Small intestine (tissue), 4 donors: ENCODE results near the gene TOB1. TPM values are rescaled to one million over a fixed set of nuclear protein-coding genes. Genes with fewer than 3 reads are reported as not detected.

Experiments used
- polyA plus RNA-seq, 4 donors: library from polyadenylated mRNA; stranded (reverse) in 3 of 4; unstranded in 1 of 4; fragments of 200-250 nt in 3 of 4; fragments of 120-200 nt in 1 of 4; gene quantifications; one replicate each; pipeline versions ENCODE4 v1.2.1 to v1.2.3, GENCODE V29; 2013
- donor health status: healthy with polysubstance abuse.
- donor health status: Bipolar disorder and iron deficiency.
- donor health status: healthy.

Gene TOB1
- polyA plus RNA-seq, 4 donors: 24.6 to 118 (median 38.2) TPM

Other genes with a start within 250 kb of the TOB1 start
- 100 to 1,000 TPM in 1 of 4 donors, 10 to 100 TPM in 3; 36.7 to 131 (median 81.9) TPM for gene ABCC3, start 231.5 kb downstream of the TOB1 start, polyA plus RNA-seq
- gene ANKRD40, start 158.4 kb downstream of the TOB1 start, polyA plus RNA-seq: 10 to 100 TPM in 2 of 4 donors, 1 to 10 TPM in 2; 5.7 to 23.8 (median 9.6) TPM
- 100 to 1,000 TPM in 3 of 4 donors, 10 to 100 TPM in 1; 57.4 to 466 (median 313) TPM for gene LUC7L3, start 146.8 kb downstream of the TOB1 start, polyA plus RNA-seq
- 100 to 1,000 TPM in 2 of 4 donors, 10 to 100 TPM in 2; 39.0 to 298 (median 149) TPM for gene ANKRD40CL, start 98.8 kb downstream of the TOB1 start, polyA plus RNA-seq
- gene WFIKKN2, start 30.8 kb downstream of the TOB1 start, polyA plus RNA-seq: under 1 TPM in 2 of 4 donors, not detected in 2; 0.03 to 0.10 TPM